Loucy (cell line): ENCODE results near the gene TMEM269.

Experiments
- H2AFZ ChIP-seq: fragments of 200-600 bp; sonication (generic); 2 replicates; pipeline ENCODE4 v1.6.0; 2016; ENCODE audit warnings: antibody characterized with exemption, mild to moderate bottlenecking, low read length, moderate library complexity
- H3F3A ChIP-seq: fragments of 200-600 bp; 2 replicates; pipeline ENCODE4 v1.6.0; 2016; ENCODE audit warnings: antibody characterized with exemption, low read depth, mild to moderate bottlenecking
- H3K27me3 ChIP-seq: fragments of 200-600 bp; sonication (generic); 2 replicates; pipeline ENCODE4 v1.6.1; 2014; ENCODE audit warnings: low read length, mild to moderate bottlenecking; ENCODE audit not compliant: insufficient read depth, poor library complexity, severe bottlenecking
- H3K36me3 ChIP-seq: fragments of 200-600 bp; sonication (generic); 2 replicates; pipeline ENCODE4 v1.6.1; 2016; ENCODE audit warnings: low read length; ENCODE audit not compliant: insufficient read depth
- H3K4me1 ChIP-seq: fragments of 200-600 bp; sonication (generic); 2 replicates; pipeline ENCODE4 v1.5.1; 2014; ENCODE audit warnings: low read length, mild to moderate bottlenecking; ENCODE audit not compliant: insufficient read depth, poor library complexity, severe bottlenecking
- H3K4me2 ChIP-seq: fragments of 200-600 bp; sonication (generic); 2 replicates; pipeline ENCODE4 v1.6.0; 2014; ENCODE audit warnings: antibody characterized with exemption, low read length, low read depth, mild to moderate bottlenecking; ENCODE audit not compliant: poor library complexity, severe bottlenecking
- H3K4me3 ChIP-seq: fragments of 200-600 bp; sonication (generic); 2 replicates; pipeline ENCODE4 v1.5.1; 2014; ENCODE audit warnings: low read length, mild to moderate bottlenecking, mixed read lengths; ENCODE audit not compliant: poor library complexity, severe bottlenecking
- H3K79me2 ChIP-seq: fragments of 200-600 bp; sonication (generic); 2 replicates; pipeline ENCODE4 v1.6.1; 2014; ENCODE audit warnings: low read length; ENCODE audit not compliant: insufficient read depth
- H3K9ac ChIP-seq: fragments of 200-600 bp; sonication (generic); 2 replicates; pipeline ENCODE4 v1.6.0; 2014; ENCODE audit warnings: mild to moderate bottlenecking, low read depth, low read length, moderate library complexity; ENCODE audit not compliant: poor library complexity, severe bottlenecking
- H3K9me2 ChIP-seq: fragments of 200-600 bp; sonication (generic); replicated peaks from 2 replicates; pipeline ENCODE4 v1.6.1; 2016; ENCODE audit warnings: low read depth, low read length, mixed read lengths
- H3K9me3 ChIP-seq: fragments of 200-600 bp; sonication (generic); 2 replicates; pipeline ENCODE4 v1.6.1; 2014; ENCODE audit warnings: mild to moderate bottlenecking, antibody characterized with exemption, low read length, low read depth; ENCODE audit not compliant: insufficient read depth
- H4K20me1 ChIP-seq: fragments of 200-600 bp; sonication (generic); 2 replicates; pipeline ENCODE4 v1.6.0; 2014; ENCODE audit warnings: antibody characterized with exemption, low read length, mild to moderate bottlenecking; ENCODE audit not compliant: insufficient read depth, poor library complexity, severe bottlenecking
- EZH2phosphoT487 ChIP-seq: fragments of 200-600 bp; IDR thresholded peaks from 2 replicates; pipeline ENCODE4 v1.6.1; 2018; ENCODE audit warnings: antibody characterized with exemption, mild to moderate bottlenecking, moderate library complexity, borderline replicate concordance
- TF ChIP-seq, protein P1 (sequence below): fragments of 200-600 bp; sonication (generic); conservative IDR thresholded peaks from 2 replicates; pipeline ENCODE4 v1.5.1; 2014; ENCODE audit warnings: mild to moderate bottlenecking, antibody characterized with exemption, low read length

The TMEM269 gene

DNA sequence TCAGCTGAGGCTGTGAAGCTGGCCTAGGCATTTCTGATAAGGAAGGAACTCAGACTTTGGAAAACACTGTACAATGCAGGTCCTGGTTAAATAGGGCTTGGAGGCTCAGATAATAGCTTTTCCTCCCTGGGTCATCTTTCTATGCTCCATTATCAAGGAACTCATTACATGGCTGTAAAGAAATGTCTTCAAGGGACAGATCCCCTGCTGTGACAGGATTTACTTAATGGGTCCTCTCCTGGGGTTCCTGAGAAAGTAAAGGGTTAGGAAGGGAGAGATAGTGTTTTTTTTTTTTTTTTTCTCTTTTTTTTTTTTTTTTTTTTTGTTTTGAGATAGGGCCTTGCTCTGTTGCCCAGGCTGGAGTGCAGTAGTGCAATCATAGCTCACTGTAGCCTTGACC, 46.5 kb downstream of the TMEM269 start:
- H3K4me3 ChIP-seq = no peak overlapping the region
- no peaks in the 10 kb centered on the region for H3K4me1 ChIP-seq
- TF ChIP-seq EZH2phosphoT487 = no peak
- TF ChIP-seq, protein P1, sequence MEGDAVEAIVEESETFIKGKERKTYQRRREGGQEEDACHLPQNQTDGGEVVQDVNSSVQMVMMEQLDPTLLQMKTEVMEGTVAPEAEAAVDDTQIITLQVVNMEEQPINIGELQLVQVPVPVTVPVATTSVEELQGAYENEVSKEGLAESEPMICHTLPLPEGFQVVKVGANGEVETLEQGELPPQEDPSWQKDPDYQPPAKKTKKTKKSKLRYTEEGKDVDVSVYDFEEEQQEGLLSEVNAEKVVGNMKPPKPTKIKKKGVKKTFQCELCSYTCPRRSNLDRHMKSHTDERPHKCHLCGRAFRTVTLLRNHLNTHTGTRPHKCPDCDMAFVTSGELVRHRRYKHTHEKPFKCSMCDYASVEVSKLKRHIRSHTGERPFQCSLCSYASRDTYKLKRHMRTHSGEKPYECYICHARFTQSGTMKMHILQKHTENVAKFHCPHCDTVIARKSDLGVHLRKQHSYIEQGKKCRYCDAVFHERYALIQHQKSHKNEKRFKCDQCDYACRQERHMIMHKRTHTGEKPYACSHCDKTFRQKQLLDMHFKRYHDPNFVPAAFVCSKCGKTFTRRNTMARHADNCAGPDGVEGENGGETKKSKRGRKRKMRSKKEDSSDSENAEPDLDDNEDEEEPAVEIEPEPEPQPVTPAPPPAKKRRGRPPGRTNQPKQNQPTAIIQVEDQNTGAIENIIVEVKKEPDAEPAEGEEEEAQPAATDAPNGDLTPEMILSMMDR = no peak
- H3K9ac ChIP-seq = no peak overlapping the region
- H3K36me3 ChIP-seq = no peaks in the 10 kb centered on the region
- no peak overlapping the region for H2AFZ ChIP-seq
- H3K9me3 ChIP-seq = no peaks in the 10 kb centered on the region
- H3K79me2 ChIP-seq = no peaks in the 10 kb centered on the region
- H4K20me1 ChIP-seq = no peaks in the 10 kb centered on the region
- no peak overlapping the region for H3K4me2 ChIP-seq
- no peaks in the 10 kb centered on the region for H3K9me2 ChIP-seq
- no peaks in the 10 kb centered on the region for H3F3A ChIP-seq
- no peaks in the 10 kb centered on the region for H3K27me3 ChIP-seq

DNA sequence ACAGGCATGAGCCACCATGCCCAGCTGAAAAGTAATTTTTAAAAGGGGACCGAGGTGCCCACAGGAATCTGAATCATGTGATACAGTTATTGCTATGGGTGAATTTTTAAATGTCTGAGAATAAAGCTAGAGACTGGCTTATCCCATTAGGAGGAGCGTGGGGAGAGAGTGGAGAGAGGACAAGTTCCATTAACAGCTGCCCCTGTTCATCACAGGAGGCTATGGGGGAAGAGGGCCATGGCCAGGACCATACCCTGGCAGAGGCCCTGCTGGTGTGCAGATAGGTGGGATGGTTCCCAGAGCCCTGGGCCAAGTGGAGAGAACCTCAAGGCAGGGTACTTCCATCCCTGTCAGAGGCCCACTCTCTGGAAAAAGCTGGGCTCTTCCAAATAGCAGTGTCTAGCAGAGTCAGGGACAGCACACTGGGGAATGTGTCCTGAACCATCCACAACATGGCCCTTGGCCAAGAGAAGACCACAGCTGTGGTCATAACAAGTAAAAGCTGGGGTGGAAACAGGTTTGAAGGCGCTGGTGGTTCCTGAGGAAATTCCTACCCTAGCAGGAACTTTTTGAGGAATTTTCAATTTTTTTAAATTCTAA, 48.0 kb downstream of the TMEM269 start:
- H3K4me3 ChIP-seq = no peak overlapping the region
- TF ChIP-seq EZH2phosphoT487 = no peak
- TF ChIP-seq, protein P1 = no peak

GRCh38 chr1:42833981-42834380, 49.2 kb downstream of the TMEM269 start:
- no peaks in the 10 kb centered on the region for H3F3A ChIP-seq
- no peaks in the 10 kb centered on the region for H3K36me3 ChIP-seq
- H2AFZ ChIP-seq = no peak overlapping the region
- no peaks in the 10 kb centered on the region for H3K27me3 ChIP-seq
- H3K9ac ChIP-seq = no peak overlapping the region
- H3K4me2 ChIP-seq = no peak overlapping the region
- H3K4me1 ChIP-seq = no peaks in the 10 kb centered on the region
- H3K9me2 ChIP-seq = no peaks in the 10 kb centered on the region
- no peaks in the 10 kb centered on the region for H4K20me1 ChIP-seq
- no peak overlapping the region for H3K4me3 ChIP-seq
- no peaks in the 10 kb centered on the region for H3K79me2 ChIP-seq
- TF ChIP-seq, protein P1 = no peak
- H3K9me3 ChIP-seq = no peaks in the 10 kb centered on the region

More for the DNA sequence above, 48.0 kb downstream of the TMEM269 start:
- Histone ChIP-seq H2AFZ (no peak overlapping the region), H4K20me1 (no peaks in the 10 kb centered on the region), H3K9ac (no peak overlapping the region), H3K4me2 (no peak overlapping the region), H3F3A (no peaks in the 10 kb centered on the region), H3K9me2 (no peaks in the 10 kb centered on the region), H3K4me1 (no peaks in the 10 kb centered on the region), H3K36me3 (no peaks in the 10 kb centered on the region), H3K79me2 (no peaks in the 10 kb centered on the region), H3K9me3 (no peaks in the 10 kb centered on the region), H3K27me3 (no peaks in the 10 kb centered on the region)
